Skeletal muscle tissue (tissue), 4 donors: ENCODE results near the gene THRSP. TPM values are rescaled to one million over a fixed set of nuclear protein-coding genes. Genes with fewer than 3 reads are reported as not detected.

Source experiments
- H3K27ac ChIP-seq: one replicate; pipeline ENCODE4 v1.7.0; 2013; ENCODE audit warnings: mild to moderate bottlenecking, low read depth, low read length, inconsistent platforms
- H3K27me3 ChIP-seq, 3 donors: one replicate each; pipeline ENCODE4 v1.7.0; 2013; ENCODE audit warnings: low read length in 3 of 3; ENCODE audit not compliant: control insufficient read depth in 3 of 3, insufficient read depth in 3 of 3
- H3K36me3 ChIP-seq, 3 donors: one replicate each; pipeline ENCODE4 v1.7.0; 2013; ENCODE audit warnings: low read length in 3 of 3; ENCODE audit not compliant: control insufficient read depth in 3 of 3, insufficient read depth in 3 of 3
- H3K4me1 ChIP-seq, 3 donors: one replicate each; pipeline ENCODE4 v1.7.0; 2013; ENCODE audit warnings: low read length in 3 of 3, mild to moderate bottlenecking in 3 of 3; ENCODE audit not compliant: control insufficient read depth in 3 of 3, insufficient read depth in 3 of 3
- H3K4me3 ChIP-seq, 3 donors: one replicate each; pipeline ENCODE4 v1.7.0; 2013; ENCODE audit warnings: low read length in 3 of 3
- H3K9ac ChIP-seq, 3 donors: one replicate each; pipeline ENCODE4 v1.7.0; 2013; ENCODE audit warnings: low read length in 3 of 3, mild to moderate bottlenecking in 3 of 3, moderate library complexity in 2 of 3, low read depth in 1 of 3
- H3K9me3 ChIP-seq, 3 donors: one replicate each; pipeline ENCODE4 v1.7.0; 2013; ENCODE audit warnings: low read length in 3 of 3; ENCODE audit not compliant: control insufficient read depth in 3 of 3
- total RNA-seq: library from RNA; depleted of rRNA; stranded (reverse); fragments of >200 nt; gene quantifications from one replicate; pipeline ENCODE4 v1.2.3, GENCODE V29; 2014
- donor health status: Osteomylitis.

The THRSP gene
- total RNA-seq, 1 donor from 2014 or later: 26.1 TPM

DNA sequence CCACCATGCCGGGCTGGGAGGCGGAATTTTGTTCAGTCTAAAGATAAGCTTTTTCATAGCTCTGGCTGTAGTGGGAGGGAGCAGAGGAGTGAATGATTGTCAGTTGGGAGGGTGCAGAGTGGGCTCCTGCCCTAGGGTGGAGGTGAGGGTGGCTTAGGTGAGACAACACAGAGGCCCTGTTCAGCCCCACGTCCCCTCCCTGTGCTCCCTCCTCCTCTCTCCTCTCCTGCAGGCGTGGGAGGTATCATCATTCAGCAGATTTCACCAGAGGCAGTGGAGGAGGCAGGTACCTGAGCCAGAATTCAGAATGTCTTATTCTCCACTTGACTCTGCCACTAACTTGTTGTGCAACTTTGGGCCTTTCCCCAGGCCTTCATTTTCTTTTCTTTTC lies 1.7 kb upstream of the THRSP start:
- H3K27ac ChIP-seq: peak overlapping the region; percentile 86
- H3K4me1 ChIP-seq: peaks cover 33 to 51% (median 37%) of the 10 kb centered on the region in 3 donors

GRCh38 chr11:78062671-78063070 lies 990 bp upstream of the THRSP start:
- Histone ChIP-seq H3K4me1 (peaks cover 33 to 54% (median 37%) of the 10 kb centered on the region in 3 donors), H3K9me3 (no peaks in the 10 kb centered on the region), H3K36me3 (peaks cover 1 to 4% (median 4%) of the 10 kb centered on the region in 3 donors), H3K27ac (peak overlapping the region; percentile 67), H3K4me3 (no peak overlapping the region), H3K27me3 (no peaks in the 10 kb centered on the region), H3K9ac (peak overlapping the region in 1 of 3 donors; percentile 40)

More for the DNA sequence above, 1.7 kb upstream of the THRSP start:
- Histone ChIP-seq H3K36me3 (no peaks in the 10 kb centered on the region), H3K27me3 (no peaks in the 10 kb centered on the region), H3K4me3 (no peak overlapping the region), H3K9me3 (no peaks in the 10 kb centered on the region), H3K9ac (peak overlapping the region in 2 of 3 donors; percentile 57 to 70)

GRCh38 chr11:78065203-78065602 lies 1.5 kb downstream of the THRSP start:
- peaks cover 8 to 18% (median 11%) of the 10 kb centered on the region in 3 donors for H3K36me3 ChIP-seq
- no peaks in the 10 kb centered on the region for H3K9me3 ChIP-seq
- H3K4me3 ChIP-seq: peak overlapping the region; percentile 38 to 67 (median 46)
- H3K9ac ChIP-seq: peak overlapping the region in 1 of 3 donors; percentile 15
- H3K27me3 ChIP-seq: no peaks in the 10 kb centered on the region
- H3K27ac ChIP-seq: no peak overlapping the region
- peaks cover 40 to 60% (median 43%) of the 10 kb centered on the region in 3 donors for H3K4me1 ChIP-seq

GRCh38 chr11:78066471-78066870 lies 2.8 kb downstream of the THRSP start:
- no peak overlapping the region for H3K9ac ChIP-seq
- H3K36me3 ChIP-seq: peaks cover 11 to 26% (median 11%) of the 10 kb centered on the region in 3 donors
- H3K27me3 ChIP-seq: no peaks in the 10 kb centered on the region
- no peak overlapping the region for H3K27ac ChIP-seq
- H3K4me1 ChIP-seq: peaks cover 34 to 51% (median 41%) of the 10 kb centered on the region in 3 donors
- no peak overlapping the region for H3K4me3 ChIP-seq
- H3K9me3 ChIP-seq: no peaks in the 10 kb centered on the region

- Histone ChIP-seq H3K9me3 (no peaks in the 10 kb centered on the region), H3K4me3 (no peak overlapping the region), H3K36me3 (peaks cover 16 to 32% (median 19%) of the 10 kb centered on the region in 3 donors), H3K9ac (no peak overlapping the region), H3K27ac (no peak overlapping the region), H3K27me3 (no peaks in the 10 kb centered on the region), H3K4me1 (peaks cover 26 to 41% (median 32%) of the 10 kb centered on the region in 3 donors)
Observed at GRCh38 chr11:78067704-78068103, 4.0 kb downstream of the THRSP start.

DNA sequence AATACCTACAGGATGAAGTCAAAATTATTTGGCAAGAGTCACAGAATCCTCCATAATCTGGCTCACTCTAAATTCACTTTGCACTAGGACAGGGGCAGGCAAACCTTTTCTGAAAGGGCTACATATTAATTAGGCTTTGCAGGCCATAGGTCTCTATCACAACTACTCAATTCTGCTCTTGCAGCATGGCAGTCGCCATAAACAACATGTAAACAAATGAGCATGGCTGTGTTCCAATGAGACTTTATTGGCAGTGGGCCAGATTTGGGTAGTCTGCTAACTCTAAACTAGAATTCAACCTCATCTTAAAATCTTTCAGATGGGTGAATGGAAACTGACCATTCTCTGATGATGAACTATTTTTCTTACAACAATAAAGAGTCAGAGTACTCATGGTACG lies 5.8 kb downstream of the THRSP start:
- Histone ChIP-seq H3K27ac (no peak overlapping the region), H3K36me3 (peaks cover 16 to 32% (median 20%) of the 10 kb centered on the region in 3 donors), H3K9ac (no peak overlapping the region), H3K4me3 (no peak overlapping the region), H3K27me3 (no peaks in the 10 kb centered on the region), H3K9me3 (no peaks in the 10 kb centered on the region), H3K4me1 (peaks cover 13 to 25% (median 15%) of the 10 kb centered on the region in 3 donors)

DNA sequence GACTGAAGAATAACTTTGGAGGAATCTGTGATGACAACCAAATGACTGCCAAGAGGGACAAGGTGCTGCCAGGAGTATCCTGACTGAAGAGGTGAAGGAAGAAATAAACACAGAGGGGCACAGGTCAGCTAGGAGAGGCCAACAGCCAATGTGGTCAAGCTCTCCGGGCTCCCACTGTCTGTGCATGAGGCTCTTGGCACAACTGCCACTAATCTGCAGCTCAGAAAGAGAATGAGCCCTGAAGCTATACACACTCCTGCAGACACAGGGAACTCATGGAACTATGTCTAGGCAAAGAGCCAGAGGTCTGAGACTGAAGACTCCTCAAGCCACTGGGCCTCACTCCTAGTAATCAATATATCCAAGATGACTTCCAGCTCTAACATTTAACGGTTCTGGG lies 7.0 kb downstream of the THRSP start:
- H3K36me3 ChIP-seq: peaks cover 19 to 35% (median 20%) of the 10 kb centered on the region in 3 donors

DNA sequence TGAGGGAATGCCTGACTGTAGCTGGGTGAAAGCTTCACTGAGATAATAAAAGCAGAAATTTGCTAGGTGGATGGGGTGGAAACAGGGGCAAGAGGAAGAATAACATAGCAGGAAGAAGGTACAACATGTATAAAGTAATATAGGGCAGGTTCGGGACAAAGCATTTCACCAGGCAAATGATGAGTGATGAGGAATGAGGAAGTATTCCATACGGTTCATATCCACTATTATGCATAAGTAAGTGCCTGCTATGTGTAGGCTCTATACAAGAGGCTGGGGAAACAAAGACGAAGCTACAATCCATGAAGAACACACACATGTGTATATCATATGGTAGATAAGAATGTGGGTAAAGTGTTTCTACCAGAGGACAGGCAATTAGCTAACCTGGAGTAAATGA lies 8.1 kb downstream of the THRSP start:
- peak overlapping the region in 1 of 3 donors; percentile 43 for H3K9ac ChIP-seq
- peaks cover 19 to 35% (median 20%) of the 10 kb centered on the region in 3 donors for H3K36me3 ChIP-seq
- no peaks in the 10 kb centered on the region for H3K9me3 ChIP-seq
- H3K4me1 ChIP-seq: peaks cover 14 to 29% (median 24%) of the 10 kb centered on the region in 3 donors
- H3K27ac ChIP-seq: no peak overlapping the region
- no peaks in the 10 kb centered on the region for H3K27me3 ChIP-seq
- H3K4me3 ChIP-seq: no peak overlapping the region

More for the DNA sequence above, 7.0 kb downstream of the THRSP start:
- peaks cover 8 to 23% (median 18%) of the 10 kb centered on the region in 3 donors for H3K4me1 ChIP-seq
- no peaks in the 10 kb centered on the region for H3K9me3 ChIP-seq
- no peak overlapping the region for H3K27ac ChIP-seq
- no peaks in the 10 kb centered on the region for H3K27me3 ChIP-seq
- no peak overlapping the region for H3K9ac ChIP-seq
- no peak overlapping the region for H3K4me3 ChIP-seq

- peaks cover 21 to 35% (median 31%) of the 10 kb centered on the region in 3 donors for H3K4me1 ChIP-seq
- H3K36me3 ChIP-seq: peaks cover 19 to 34% (median 19%) of the 10 kb centered on the region in 3 donors
- no peak overlapping the region for H3K4me3 ChIP-seq
- no peak overlapping the region for H3K27ac ChIP-seq
- no peaks in the 10 kb centered on the region for H3K27me3 ChIP-seq
- no peaks in the 10 kb centered on the region for H3K9me3 ChIP-seq
- H3K9ac ChIP-seq: no peak overlapping the region
Observed at GRCh38 chr11:78072455-78072854, 8.8 kb downstream of the THRSP start.

- Histone ChIP-seq H3K36me3 (peaks cover 9 to 20% (median 11%) of the 10 kb centered on the region in 3 donors), H3K9me3 (no peaks in the 10 kb centered on the region), H3K4me1 (peaks cover 32 to 47% (median 39%) of the 10 kb centered on the region in 3 donors), H3K27ac (no peak overlapping the region), H3K27me3 (no peaks in the 10 kb centered on the region), H3K4me3 (no peak overlapping the region), H3K9ac (no peak overlapping the region)
Observed at GRCh38 chr11:78074756-78075155, 11.1 kb downstream of the THRSP start.
